ENCODE results near the gene NBPF14.
"Not testable (repeated sequence)": the region's sequence is repeated elsewhere in the genome, so short reads cannot be mapped to it uniquely, and the experiment has no call there.

The NBPF14 gene

DNA sequence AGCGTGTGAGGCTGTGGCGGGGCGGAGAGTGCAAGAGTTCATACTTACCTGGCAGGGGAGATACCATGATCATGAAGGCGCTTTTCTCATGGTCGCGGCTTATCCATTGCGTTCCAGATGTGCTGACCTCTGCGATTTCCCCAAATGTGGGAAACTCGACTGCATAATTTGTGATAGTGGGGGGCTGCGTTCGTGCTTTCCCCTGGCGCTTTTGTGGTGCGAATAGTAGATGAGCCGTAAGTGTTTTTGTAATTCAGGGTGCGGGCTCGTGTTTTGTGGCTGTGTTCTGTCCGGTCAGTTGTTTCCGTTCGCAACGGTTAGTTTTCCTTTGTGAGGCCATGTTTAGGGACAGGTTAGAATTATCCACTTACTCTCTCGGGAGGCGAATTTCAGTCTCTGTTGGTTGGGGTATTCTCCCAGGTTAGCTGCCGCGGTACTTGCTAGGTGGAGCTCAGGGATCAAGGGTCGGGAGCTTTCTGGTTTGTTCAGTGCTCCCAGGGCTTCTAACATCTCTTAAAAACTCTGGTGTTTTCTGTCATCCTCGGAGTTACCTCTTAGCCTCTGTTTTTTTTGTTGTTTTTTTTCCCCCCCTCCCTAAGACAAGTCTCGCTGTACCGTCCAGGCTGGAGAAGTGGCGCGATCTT lies 73.1 kb downstream of the NBPF14 start:
- H3K27ac ChIP-seq: peak overlapping the region in 1 of 11 experiments; percentile 33; a peak in 1 of 22 replicates

DNA sequence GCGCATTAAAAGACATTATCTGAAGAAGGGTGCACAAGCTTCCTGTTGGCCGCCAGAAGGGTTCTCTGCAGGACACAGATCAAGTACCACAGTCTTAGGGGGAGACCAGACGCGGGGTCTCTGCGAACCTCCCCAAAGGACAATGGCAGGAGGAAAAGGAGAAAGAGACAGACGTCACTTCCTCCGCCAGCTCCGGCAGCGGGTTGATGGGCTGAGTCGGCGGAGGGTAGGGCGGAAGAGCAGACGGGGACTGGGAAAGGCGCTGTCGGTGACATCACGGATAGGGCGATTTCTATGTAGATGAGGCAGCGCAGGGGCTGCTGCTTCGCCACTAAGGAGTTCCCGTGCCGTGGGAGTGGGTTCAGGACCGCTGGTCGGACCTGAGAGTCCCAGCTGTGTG lies 73.7 kb downstream of the NBPF14 start:
- Histone ChIP-seq H3K27ac (peak overlapping the region in 3 of 11 experiments; percentile 14 to 40 (median 38); a peak in 3 of 22 replicates), H3K4me2 (peak overlapping the region in 2 of 11 experiments; percentile 29 to 35; a peak in 1 of 22 replicates), H3K4me3 (peak overlapping the region in 1 of 10 experiments; percentile 63; a peak in 2 of 20 replicates)

More for the DNA sequence above, 73.1 kb downstream of the NBPF14 start:
- not testable (repeated sequence) for H3K36me3 ChIP-seq; H3K9me3 ChIP-seq (replicated peaks in 1 of 11); H3K4me1 ChIP-seq; H4K20me1 ChIP-seq
- peak overlapping the region; percentile 43 to 86 (median 69); a peak in 19 of 22 replicates for H3K4me2 ChIP-seq
- H3K4me3 ChIP-seq: peak overlapping the region; percentile 43 to 63 (median 53); a peak in 17 of 20 replicates
- H3K9ac ChIP-seq: peak overlapping the region in 5 of 11 experiments; percentile 23 to 68 (median 42); a peak in 6 of 22 replicates
- peaks cover 0 to 13% (median 8%) of the 10 kb centered on the region in 11 experiments; a peak in 19 of 22 replicates for H3K27me3 ChIP-seq

DNA sequence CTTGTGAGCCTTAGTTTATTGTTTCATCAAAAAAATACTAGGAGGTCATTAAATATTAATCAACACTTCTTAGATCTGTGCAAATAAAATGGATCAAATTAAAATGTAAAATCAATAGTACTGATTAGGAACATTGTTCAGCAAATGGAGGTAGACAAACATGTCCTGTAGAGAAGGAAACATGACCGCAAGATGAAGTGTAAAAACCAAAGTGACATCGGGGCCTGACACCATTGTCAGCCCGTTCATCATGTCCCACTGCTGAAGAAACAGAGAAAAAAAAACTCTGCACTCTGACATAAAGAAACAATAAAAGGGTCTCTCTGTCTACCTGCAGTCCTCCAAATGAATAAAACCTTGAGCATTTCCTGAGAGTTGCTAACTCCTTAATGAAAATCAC lies 81.5 kb downstream of the NBPF14 start:
- not testable (repeated sequence) for H4K20me1 ChIP-seq; H3K36me3 ChIP-seq; H3K27ac ChIP-seq; H3K4me2 ChIP-seq; H3K4me3 ChIP-seq; H3K4me1 ChIP-seq; H3K27me3 ChIP-seq; H3K9me3 ChIP-seq (replicated peaks in 1 of 11); H3K9ac ChIP-seq

More for the DNA sequence above, 73.7 kb downstream of the NBPF14 start:
- not testable (repeated sequence) for H3K4me1 ChIP-seq; H4K20me1 ChIP-seq; H3K9me3 ChIP-seq (replicated peaks in 1 of 11); H3K36me3 ChIP-seq
- Histone ChIP-seq H3K27me3 (peaks cover 0 to 10% (median 8%) of the 10 kb centered on the region in 11 experiments; a peak in 19 of 22 replicates), H3K9ac (peak overlapping the region in 1 of 11 experiments; percentile 38; a peak in 1 of 22 replicates)

DNA sequence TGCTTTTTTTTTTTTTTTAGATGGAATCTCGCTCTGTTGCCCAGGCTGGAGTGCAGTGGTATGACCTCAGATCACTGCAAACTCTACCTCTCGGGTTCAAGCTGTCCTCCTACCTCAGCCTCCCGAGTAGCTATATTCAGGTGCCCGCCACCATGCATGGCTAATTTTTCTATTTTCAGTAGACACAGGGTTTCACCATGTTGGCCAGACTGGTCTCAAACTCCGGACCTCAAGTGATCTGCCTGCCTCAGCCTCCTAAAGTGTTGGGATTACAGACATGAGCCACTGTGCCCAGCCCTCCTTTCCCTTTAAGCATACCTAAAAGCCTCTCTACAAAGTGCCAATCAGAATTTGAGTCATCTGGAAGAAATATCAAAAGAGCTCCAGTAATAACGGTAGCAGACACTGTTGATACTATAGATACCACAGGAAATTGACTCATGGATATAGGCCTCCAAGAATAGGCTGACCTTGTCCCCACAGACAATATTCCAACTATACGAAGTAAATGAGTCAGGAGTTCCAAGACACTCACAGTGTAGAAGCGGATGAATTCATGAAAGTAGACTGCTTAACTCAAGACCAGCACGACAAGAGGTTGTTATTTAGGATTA lies 83.1 kb downstream of the NBPF14 start:
- H3K4me1 ChIP-seq; H4K20me1 ChIP-seq; H3K4me3 ChIP-seq; H3K36me3 ChIP-seq; H3K9ac ChIP-seq; H3K4me2 ChIP-seq; H3K27me3 ChIP-seq; H3K27ac ChIP-seq; H3K9me3 ChIP-seq (replicated peaks in 1 of 11): not testable (repeated sequence)

DNA sequence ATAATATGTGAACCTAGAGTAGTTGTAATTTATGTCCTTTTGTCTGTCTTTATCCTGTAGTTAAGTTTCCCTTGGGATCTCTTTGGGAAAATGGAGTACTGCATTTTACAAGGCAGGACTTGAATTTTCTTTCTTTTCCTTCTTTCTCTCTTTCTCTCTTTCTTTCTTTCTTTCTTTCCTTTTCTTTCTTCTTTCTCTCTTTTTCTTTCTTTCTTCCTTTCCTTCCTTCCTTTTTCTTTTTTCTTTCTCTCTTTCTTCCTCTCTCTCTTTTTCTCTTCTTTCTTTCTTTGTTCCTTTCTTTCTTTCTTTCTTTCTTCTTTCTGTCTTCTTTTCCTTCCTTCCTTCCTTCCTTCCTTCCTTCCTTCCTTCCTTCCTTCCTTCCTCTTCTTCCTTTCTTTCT lies 101.9 kb downstream of the NBPF14 start:
- H3K36me3 ChIP-seq; H3K4me2 ChIP-seq; H3K9ac ChIP-seq; H3K4me3 ChIP-seq; H3K9me3 ChIP-seq (replicated peaks in 1 of 11); H4K20me1 ChIP-seq; H3K4me1 ChIP-seq; H3K27me3 ChIP-seq; H3K27ac ChIP-seq: not testable (repeated sequence)

DNA sequence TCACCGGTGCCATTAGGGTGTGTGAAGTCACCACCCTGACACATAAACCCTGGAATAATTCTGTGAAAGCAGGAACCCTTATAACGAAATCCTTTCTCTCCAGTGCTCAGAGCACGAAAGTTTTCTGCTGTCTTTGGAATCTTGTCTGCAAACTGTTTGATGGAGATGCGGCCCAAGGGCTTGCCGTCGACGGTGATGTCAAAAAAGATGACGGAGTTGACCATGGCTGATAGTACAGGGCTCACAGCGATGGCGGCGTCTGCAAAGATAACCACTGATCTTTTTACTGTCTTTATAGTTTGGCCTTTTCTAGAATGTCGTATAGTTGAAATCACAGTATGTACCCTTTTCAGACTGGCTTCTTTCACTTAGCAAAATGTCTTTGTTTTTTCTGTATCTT lies 112.8 kb downstream of the NBPF14 start, which contains the start of gene PPIAL4G:
TSS of gene PPIAL4G (minus strand) at position 274 of the 400 bp plus-strand sequence. CDS start at position 224, 50 bp downstream.
- not testable (repeated sequence) for H3K9me3 ChIP-seq (replicated peaks in 1 of 11); H3K9ac ChIP-seq; H3K4me3 ChIP-seq; H3K4me1 ChIP-seq; H4K20me1 ChIP-seq; H3K36me3 ChIP-seq; H3K4me2 ChIP-seq; H3K27me3 ChIP-seq; H3K27ac ChIP-seq

Measured in BLaER1 treated with 17β-estradiol and CSF1 and Interleukin-3, amounts not matched to agents 10 nM and 100 nM (cell line).